Body of pancreas (tissue), 4 donors: Measurements from ENCODE around the gene KLF1. TPM values are rescaled to one million over a fixed set of nuclear protein-coding genes. Genes with fewer than 3 reads are reported as not detected.

Experiments
- ATAC-seq: fragments of 150-250 bp; one replicate; pipeline ENCODE4 v1.9.1; 2016
- DNase-seq, 4 donors: peaks; one replicate each; pipeline ENCODE4 v3.0.0-alpha.2; 2019
- H3K27ac ChIP-seq, 4 donors: fragments of 200-600 bp; sonication (generic); 1 replicate in 3 of 4; 2 replicates in 1 of 4; pipeline versions ENCODE4 v1.5.1 to v1.6.1; 2016 to 2019; ENCODE audit warnings: mild to moderate bottlenecking in 1 of 4, mixed read lengths in 1 of 4, moderate library complexity in 1 of 4
- H3K27me3 ChIP-seq, 2 donors: fragments of 200-600 bp; sonication (generic); one replicate each; pipeline ENCODE4 v1.6.0; 2016; ENCODE audit warnings: mild to moderate bottlenecking in 1 of 2
- H3K36me3 ChIP-seq, 2 donors: fragments of 200-600 bp; sonication (generic); replicated peaks in 1 of 2; 2 replicates each; pipeline ENCODE4 v1.5.1; 2016; ENCODE audit warnings: low read depth in 2 of 2; ENCODE audit not compliant: insufficient read depth in 1 of 2
- H3K4me1 ChIP-seq: fragments of 200-600 bp; sonication (generic); one replicate; pipeline ENCODE4 v1.6.0; 2016
- H3K4me3 ChIP-seq, 2 donors: fragments of 200-600 bp; sonication (generic); 1 replicate in 1 of 2; 2 replicates in 1 of 2; pipeline ENCODE4 v1.5.1; 2016 to 2019
- H3K9me3 ChIP-seq, 3 donors: fragments of 200-600 bp; sonication (generic); 1 replicate in 2 of 3; 2 replicates in 1 of 3; pipeline ENCODE4 v1.5.1; 2016
- CTCF ChIP-seq, 7 experiments: fragments of 450-650 bp in 4 of 7; fragments of 200-600 bp in 3 of 7; sonication (generic) in 3 of 7; IDR thresholded peaks; one replicate each; pipeline ENCODE4 v1.5.1; 2016 to 2019; ENCODE audit warnings: antibody characterized with exemption in 7 of 7
- POLR2A ChIP-seq, 3 donors: fragments of 450-650 bp; IDR thresholded peaks; one replicate each; pipeline ENCODE4 v1.6.1; 2016; ENCODE audit warnings: antibody characterized with exemption in 3 of 3, mild to moderate bottlenecking in 2 of 3
- WGBS, 2 donors: methylation state at CpG; one replicate each; pipeline ENCODE4 v1.1.5; 2017; 5-methylcytosine and 5-hydroxymethylcytosine counted together
- intact Hi-C: fragments of 100-400 bp; cut with DNase I; formaldehyde crosslinking; loops from one replicate; pipeline ENCODE4 v1.15.1; 2023
- microRNA-seq, 2 donors: library from miRNA; unstranded; fragments of <30 nt; microRNA quantifications; one replicate each; pipeline ENCODE4, GENCODE V29; 2016; ENCODE audit warnings: borderline number of aligned reads in 2 of 2, borderline replicate concordance in 2 of 2
- small RNA-seq: library from RNA; depleted of rRNA; stranded (forward); fragments of <200 nt; gene quantifications from one replicate; pipeline ENCODE3, GENCODE V24; 2016
- total RNA-seq, 2 donors: library from RNA; depleted of rRNA; stranded (reverse); fragments of >200 nt; gene quantifications; one replicate each; pipeline ENCODE4 v1.1.0, GENCODE V29; 2016

KLF1 gene
- total RNA-seq, 2 donors from 2014 or later = not detected

DNA sequence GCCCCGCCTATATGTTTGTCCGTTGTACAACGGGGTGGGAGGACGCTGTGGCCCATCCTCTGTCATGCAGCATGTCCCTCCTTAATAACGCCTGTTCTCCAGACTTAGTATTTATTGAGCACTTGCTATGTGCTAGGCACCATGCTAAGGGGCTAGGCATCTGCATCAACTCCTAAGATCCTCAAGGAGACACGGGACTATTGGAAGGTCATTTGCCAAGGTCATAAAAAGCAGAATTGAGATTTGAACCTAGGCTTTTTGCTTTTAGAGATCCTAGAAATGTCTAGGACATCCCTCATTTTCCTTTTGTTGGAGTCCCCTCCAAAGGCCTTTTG, 50.5 kb downstream of the KLF1 start:
- 6% methylated on average over 5 to 6 of the region's 6 CpGs for WGBS, 2 donors

GRCh38 chr19:12834976-12835757, 51.8 kb downstream of the KLF1 start:
- no peak overlapping the region for H3K27ac ChIP-seq
- H3K4me1 ChIP-seq = peaks cover 33% of the 10 kb centered on the region
- no peaks in the 10 kb centered on the region for H3K36me3 ChIP-seq
- H3K9me3 ChIP-seq = no peaks in the 10 kb centered on the region
- ATAC-seq (no peak), DNase-seq (peak in 3 of 4 donors; percentile 22 to 51 (median 31))
- H3K4me3 ChIP-seq = no peak overlapping the region
- H3K27me3 ChIP-seq = peaks cover 0 to 32% of the 10 kb centered on the region in 2 donors
- no peak for TF ChIP-seq POLR2A (IDR thresholded peaks at IDR 0.05)
- TF ChIP-seq CTCF (IDR thresholded peaks at IDR 0.05) = no peak
- WGBS, 2 donors = 5 to 7% methylated on average over 24 to 39 of the region's 39 CpGs
- intact Hi-C loops = no loop called here

More for the DNA sequence above, 50.5 kb downstream of the KLF1 start:
- Histone ChIP-seq H3K36me3 (no peaks in the 10 kb centered on the region), H3K9me3 (no peaks in the 10 kb centered on the region), H3K4me1 (peaks cover 43% of the 10 kb centered on the region), H3K27me3 (peaks cover 0 to 38% of the 10 kb centered on the region in 2 donors), H3K4me3 (no peak overlapping the region), H3K27ac (no peak overlapping the region)
- intact Hi-C loops = no loop called here
- ATAC-seq (no peak), DNase-seq (no peak)
- TF ChIP-seq CTCF (IDR thresholded peaks at IDR 0.05) (no peak), POLR2A (IDR thresholded peaks at IDR 0.05) (no peak)

DNA sequence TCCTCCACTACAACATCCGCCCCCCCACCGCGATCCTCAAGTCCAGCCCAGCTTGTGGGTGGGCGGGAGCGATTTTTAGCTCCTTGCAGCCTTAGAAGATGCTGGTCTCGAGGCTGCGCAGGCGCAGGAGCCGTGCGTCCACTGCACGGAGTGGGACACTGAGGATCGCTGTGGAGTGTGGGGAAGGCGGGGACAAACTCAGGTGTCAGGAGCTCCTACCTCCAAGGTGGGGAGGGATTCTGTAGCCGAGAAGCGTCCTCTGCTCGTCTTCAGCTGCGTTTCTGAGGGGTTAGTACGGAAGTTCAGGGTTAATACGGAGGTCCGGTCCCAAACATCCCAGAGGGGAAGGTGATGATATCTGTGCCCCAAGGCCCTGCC, 52.4 kb downstream of the KLF1 start, which contains the start of gene RTBDN:
Gene RTBDN (minus strand): TSS at position 14 of the 378 bp plus-strand sequence. CDS start 4,600 bp downstream, outside the sequence.
- ATAC-seq (no peak), DNase-seq (no peak)
- intact Hi-C loops = no loop called here
- Histone ChIP-seq H3K9me3 (no peaks in the 10 kb centered on the region), H3K27ac (no peak within 1 kb of the TSS), H3K4me3 (no peak within 1 kb of the TSS), H3K27me3 (peaks cover 0 to 32% of the 10 kb centered on the region in 2 donors), H3K36me3 (no peaks in the 10 kb centered on the region), H3K4me1 (peaks cover 33% of the 10 kb centered on the region)
- TF ChIP-seq CTCF (IDR thresholded peaks at IDR 0.05) = no peak
- TF ChIP-seq POLR2A (IDR thresholded peaks at IDR 0.05) = no peak
- WGBS, 2 donors = 6% methylated on average over 7 to 20 of the region's 20 CpGs

Small RNAs within 50 kb of the gene (microRNA-seq; reads per million reads assigned to microRNA genes)
- gene MIR5695 (0 reads per million in 2 donors), gene MIR6794 (0 reads per million in 2 donors)

Small RNAs within 50 kb of the gene (small RNA-seq; reads per million reads assigned to genes)
- not detected for gene MIR5695
- not detected for gene MIR6794

Other genes with a start within 250 kb of the KLF1 start
- gene MAN2B1, start 220.5 kb downstream of the KLF1 start, total RNA-seq = 10 to 100 TPM; 30.0 to 48.0 TPM
- gene WDR83, start 220.4 kb downstream of the KLF1 start, total RNA-seq = 10 to 100 TPM; 12.5 to 37.2 TPM
- gene DHPS, start 205.3 kb downstream of the KLF1 start, total RNA-seq = 100 to 1,000 TPM in 1 of 2 donors, 10 to 100 TPM in 1; 55.8 to 136 TPM
- not detected for gene GNG14, start 199.2 kb downstream of the KLF1 start, total RNA-seq
- gene FBXW9, start 190.6 kb downstream of the KLF1 start, total RNA-seq = 1 to 10 TPM; 3.9 to 4.0 TPM
- 10 to 100 TPM; 15.0 to 35.6 TPM for gene TNPO2, start 163.3 kb downstream of the KLF1 start, total RNA-seq
- gene TRIR, start 152.5 kb downstream of the KLF1 start, total RNA-seq = 100 to 1,000 TPM; 187 to 282 TPM
- 10 to 100 TPM; 13.2 to 22.8 TPM for gene GET3, start 149.7 kb downstream of the KLF1 start, total RNA-seq
- gene BEST2, start 135.4 kb downstream of the KLF1 start, total RNA-seq = not detected
- 100 to 1,000 TPM; 114 to 354 TPM for gene HOOK2, start 111.6 kb downstream of the KLF1 start, total RNA-seq
- 100 to 1,000 TPM; 219 to 485 TPM for gene JUNB, start 95.7 kb downstream of the KLF1 start, total RNA-seq
- gene PRDX2, start 85.4 kb downstream of the KLF1 start, total RNA-seq = 100 to 1,000 TPM; 105 to 146 TPM
- gene THSD8, start 85.1 kb downstream of the KLF1 start, total RNA-seq = not detected
- gene RNASEH2A, start 80.6 kb downstream of the KLF1 start, total RNA-seq = 1 to 10 TPM; 1.3 to 6.5 TPM
- under 1 TPM in 1 of 2 donors, not detected in 1; 0.52 TPM for gene RTBDN, start 52.6 kb downstream of the KLF1 start, total RNA-seq
- gene MAST1, start 48.7 kb downstream of the KLF1 start, total RNA-seq = under 1 TPM in 1 of 2 donors, not detected in 1; 0.26 TPM
- gene DNASE2, start 5.8 kb downstream of the KLF1 start, total RNA-seq = 10 to 100 TPM in 1 of 2 donors, 1 to 10 TPM in 1; 6.9 to 28.3 TPM
- gene GCDH, start 4.0 kb upstream of the KLF1 start, total RNA-seq = 10 to 100 TPM; 17.4 to 57.7 TPM
- gene SYCE2, start 32.1 kb upstream of the KLF1 start, total RNA-seq = not detected
- gene FARSA, start 46.5 kb upstream of the KLF1 start, total RNA-seq = 10 to 100 TPM; 25.9 to 35.6 TPM
- gene CALR, start 51.4 kb upstream of the KLF1 start, total RNA-seq = 100 to 1,000 TPM; 298 to 388 TPM
- gene RAD23A, start 58.7 kb upstream of the KLF1 start, total RNA-seq = 10 to 100 TPM; 53.7 to 94.6 TPM
- 10 to 100 TPM; 31.3 to 42.0 TPM for gene GADD45GIP1, start 70.0 kb upstream of the KLF1 start, total RNA-seq
- not detected for gene DAND5, start 82.4 kb upstream of the KLF1 start, total RNA-seq
- gene NFIX, start 108.3 kb upstream of the KLF1 start, total RNA-seq = 10 to 100 TPM; 16.9 to 26.7 TPM
- 1 to 10 TPM; 3.4 to 6.9 TPM for gene LYL1, start 215.7 kb upstream of the KLF1 start, total RNA-seq
- gene TRMT1, start 229.5 kb upstream of the KLF1 start, total RNA-seq = 10 to 100 TPM; 21.5 to 36.3 TPM
- 10 to 100 TPM in 1 of 2 donors, 1 to 10 TPM in 1; 6.0 to 15.5 TPM for gene NACC1, start 231.1 kb upstream of the KLF1 start, total RNA-seq